Retinal pigment epithelial cell (primary cell): ENCODE measurements around the gene SVBP.

Experiments
- DNase-seq: peaks from one replicate; pipeline ENCODE4 v3.0.0-alpha.2; 2010; ENCODE audit warnings: low read depth
- H3K4me3 ChIP-seq: 2 replicates; pipeline ENCODE4 v1.5.1; 2011; ENCODE audit warnings: mild to moderate bottlenecking, low read length, control low read depth, moderate library complexity
- TF ChIP-seq, protein P1 (sequence below): conservative IDR thresholded peaks from 2 replicates; pipeline ENCODE4 v1.5.1; 2011; ENCODE audit warnings: low read depth, low read length, control low read depth, inconsistent platforms

The SVBP gene

DNA sequence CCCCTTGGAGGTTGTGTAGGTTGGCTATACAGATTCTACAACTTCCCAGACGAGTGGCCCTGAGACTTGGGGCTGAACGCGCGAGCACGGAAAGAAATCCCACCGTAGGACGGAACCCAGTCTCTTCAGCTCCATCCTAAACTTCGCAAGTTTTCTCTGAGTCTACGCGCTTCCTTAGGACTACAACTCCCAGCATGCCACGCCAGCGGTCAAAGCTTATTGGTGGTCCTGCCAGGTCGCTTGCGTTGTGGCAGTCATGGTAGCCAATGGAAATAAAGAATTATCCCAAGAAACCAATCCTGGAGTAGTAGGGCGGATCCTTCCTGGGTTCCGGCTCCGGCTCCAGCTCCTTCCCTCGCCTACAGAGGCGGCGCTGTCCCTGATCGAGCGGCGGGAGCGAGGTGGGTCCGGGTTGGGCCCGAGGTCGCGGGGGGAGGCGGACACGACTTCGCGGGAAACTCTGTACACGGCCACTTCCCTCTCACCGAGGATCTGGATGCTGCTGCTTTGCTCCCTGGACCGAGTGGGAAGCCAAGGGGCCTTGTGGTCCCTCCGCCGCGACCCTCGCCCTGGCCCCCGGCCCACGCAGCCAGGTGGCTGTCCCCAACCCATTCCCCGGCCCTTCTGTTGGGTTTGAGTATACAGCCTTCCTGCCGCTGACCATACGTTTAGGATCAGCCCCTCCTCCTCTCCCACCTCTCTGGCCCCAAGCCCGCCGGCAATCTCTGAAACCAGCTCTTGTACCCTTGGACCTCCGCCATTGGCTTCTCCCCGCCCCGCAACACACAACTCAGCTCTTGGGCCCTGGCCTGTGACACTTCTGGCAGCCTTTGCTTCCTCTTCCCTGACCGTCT is 29.3 kb upstream of the SVBP start, which contains the start of gene ZNF691:
ZNF691 (plus strand) TSS at position 357 of the 854 bp plus-strand sequence. CDS start 3,046 bp downstream, outside the sequence.
- H3K4me3 ChIP-seq: peak within 1 kb of the TSS; percentile 88

GRCh38 chr1:42845866-42846256 is 28.7 kb upstream of the SVBP start:
- H3K4me3 ChIP-seq: peak overlapping the region; percentile 88
- no peak for DNase-seq
- TF ChIP-seq, protein P1, sequence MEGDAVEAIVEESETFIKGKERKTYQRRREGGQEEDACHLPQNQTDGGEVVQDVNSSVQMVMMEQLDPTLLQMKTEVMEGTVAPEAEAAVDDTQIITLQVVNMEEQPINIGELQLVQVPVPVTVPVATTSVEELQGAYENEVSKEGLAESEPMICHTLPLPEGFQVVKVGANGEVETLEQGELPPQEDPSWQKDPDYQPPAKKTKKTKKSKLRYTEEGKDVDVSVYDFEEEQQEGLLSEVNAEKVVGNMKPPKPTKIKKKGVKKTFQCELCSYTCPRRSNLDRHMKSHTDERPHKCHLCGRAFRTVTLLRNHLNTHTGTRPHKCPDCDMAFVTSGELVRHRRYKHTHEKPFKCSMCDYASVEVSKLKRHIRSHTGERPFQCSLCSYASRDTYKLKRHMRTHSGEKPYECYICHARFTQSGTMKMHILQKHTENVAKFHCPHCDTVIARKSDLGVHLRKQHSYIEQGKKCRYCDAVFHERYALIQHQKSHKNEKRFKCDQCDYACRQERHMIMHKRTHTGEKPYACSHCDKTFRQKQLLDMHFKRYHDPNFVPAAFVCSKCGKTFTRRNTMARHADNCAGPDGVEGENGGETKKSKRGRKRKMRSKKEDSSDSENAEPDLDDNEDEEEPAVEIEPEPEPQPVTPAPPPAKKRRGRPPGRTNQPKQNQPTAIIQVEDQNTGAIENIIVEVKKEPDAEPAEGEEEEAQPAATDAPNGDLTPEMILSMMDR: no peak

More for the DNA sequence above, 29.3 kb upstream of the SVBP start, which contains the start of gene ZNF691:
- TF ChIP-seq, protein P1: peak; percentile 51
- DNase-seq: peak; percentile 87

DNA sequence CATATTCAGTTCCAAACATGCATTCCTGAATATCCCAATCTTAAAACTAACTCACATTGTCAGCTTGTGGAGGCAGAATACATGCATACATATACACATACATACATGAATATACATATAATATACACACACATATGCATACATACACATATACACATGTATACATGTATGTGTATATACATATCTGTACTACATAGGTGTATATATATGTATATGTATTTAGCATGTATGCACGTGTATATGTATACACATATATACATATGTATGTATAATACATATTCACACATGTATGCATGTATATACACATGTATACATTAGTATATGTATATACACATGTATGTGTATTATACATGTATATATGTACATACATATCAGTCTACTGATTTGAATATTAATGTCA is 28.0 kb upstream of the SVBP start:
- H3K4me3 ChIP-seq: no peak overlapping the region
- TF ChIP-seq, protein P1: no peak
- DNase-seq: no peak

DNA sequence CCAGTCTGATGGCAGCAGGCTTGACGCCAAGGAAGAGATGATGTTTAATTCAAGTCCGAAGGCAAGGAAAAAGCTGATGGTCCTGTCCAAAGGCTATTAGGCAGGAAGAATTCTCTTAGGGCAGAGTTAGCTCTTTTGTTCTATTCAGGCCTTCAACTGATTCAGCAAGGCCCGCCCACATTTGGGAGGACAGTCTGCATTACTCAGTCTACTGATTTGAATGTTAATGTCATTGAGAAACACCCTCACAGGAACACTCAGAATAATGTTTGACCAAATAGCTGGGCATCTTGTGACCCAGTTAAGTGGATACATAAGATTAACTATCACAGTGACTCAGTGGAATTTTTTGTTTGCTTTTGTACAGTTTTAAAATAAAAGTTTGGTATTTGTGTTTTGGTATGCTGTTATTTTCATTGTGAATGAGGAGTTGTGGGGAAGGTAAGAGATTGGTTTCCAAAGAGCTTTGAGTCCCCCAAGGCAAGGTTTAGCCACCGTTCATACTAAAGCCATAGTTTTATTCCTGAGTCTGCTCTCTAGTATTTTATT is 27.5 kb upstream of the SVBP start:
- TF ChIP-seq, protein P1: no peak
- DNase-seq: no peak
- no peak overlapping the region for H3K4me3 ChIP-seq

GRCh38 chr1:42841440-42842147 is 24.4 kb upstream of the SVBP start:
- DNase-seq: no peak
- H3K4me3 ChIP-seq: no peak overlapping the region
- TF ChIP-seq, protein P1: no peak

DNA sequence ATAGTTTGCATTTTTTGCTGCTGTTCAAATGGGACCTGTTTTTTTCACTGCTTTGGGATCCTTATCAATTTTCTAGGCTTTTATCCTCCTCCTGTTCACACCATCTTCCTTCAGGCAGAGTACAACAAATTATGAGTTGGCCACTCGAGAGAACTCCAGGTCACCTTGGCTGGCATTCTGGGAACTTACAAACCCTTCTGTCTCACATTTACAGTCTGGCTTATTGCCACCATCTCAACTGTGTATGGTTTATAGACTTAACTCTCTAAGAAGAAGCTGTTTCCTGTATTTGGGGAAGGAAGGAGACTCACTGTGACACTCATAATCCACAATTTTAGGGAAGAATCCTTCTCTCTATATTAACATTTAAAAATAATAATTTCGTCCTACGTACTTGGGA is 23.8 kb upstream of the SVBP start:
- no peak overlapping the region for H3K4me3 ChIP-seq
- DNase-seq: no peak
- TF ChIP-seq, protein P1: no peak
